Endothelial cell of umbilical vein (primary cell): ENCODE results near the gene DPP6.

Experiments
- EZH2 ChIP-seq: IDR thresholded peaks from 2 replicates; pipeline ENCODE4 v1.6.1; 2012; ENCODE audit warnings: borderline replicate concordance, low read depth, mild to moderate bottlenecking, moderate library complexity, low read length, inconsistent platforms; ENCODE audit not compliant: severe bottlenecking
- JUN ChIP-seq: IDR thresholded peaks from 2 replicates; pipeline ENCODE4 v1.6.1; 2011; ENCODE audit warnings: borderline replicate concordance, low read depth; ENCODE audit not compliant: insufficient read length, insufficient read depth
- MYC ChIP-seq: IDR thresholded peaks from one replicate; pipeline ENCODE4 v1.6.1; 2011; ENCODE audit warnings: mild to moderate bottlenecking, low read depth, low read length
- POLR2A ChIP-seq: IDR thresholded peaks from 2 replicates; pipeline ENCODE4 v1.6.1; 2012; ENCODE audit warnings: low read depth, mild to moderate bottlenecking, control low read depth, low read length
- POLR2AphosphoS5 ChIP-seq: IDR thresholded peaks from 2 replicates; pipeline ENCODE4 v1.6.1; 2012; ENCODE audit warnings: low read depth, mild to moderate bottlenecking, control low read depth, low read length, moderate library complexity; ENCODE audit not compliant: insufficient read depth
- TF ChIP-seq, protein P1 (sequence below), 2 donors: IDR thresholded peaks; 1 replicate in 1 of 2; 2 replicates in 1 of 2; pipeline ENCODE4 v1.5.1; 2011; ENCODE audit warnings: low read length in 2 of 2, mild to moderate bottlenecking in 2 of 2, moderate library complexity in 2 of 2, control low read depth in 1 of 2, inconsistent platforms in 1 of 2, low read depth in 1 of 2; ENCODE audit not compliant: insufficient read depth in 1 of 2; ENCODE audit errors: extremely low read depth in 1 of 2
- TF ChIP-seq, protein P2 (sequence below): IDR thresholded peaks from 2 replicates; pipeline ENCODE4 v1.6.1; 2011; ENCODE audit not compliant: insufficient read depth, insufficient read length

DNA sequence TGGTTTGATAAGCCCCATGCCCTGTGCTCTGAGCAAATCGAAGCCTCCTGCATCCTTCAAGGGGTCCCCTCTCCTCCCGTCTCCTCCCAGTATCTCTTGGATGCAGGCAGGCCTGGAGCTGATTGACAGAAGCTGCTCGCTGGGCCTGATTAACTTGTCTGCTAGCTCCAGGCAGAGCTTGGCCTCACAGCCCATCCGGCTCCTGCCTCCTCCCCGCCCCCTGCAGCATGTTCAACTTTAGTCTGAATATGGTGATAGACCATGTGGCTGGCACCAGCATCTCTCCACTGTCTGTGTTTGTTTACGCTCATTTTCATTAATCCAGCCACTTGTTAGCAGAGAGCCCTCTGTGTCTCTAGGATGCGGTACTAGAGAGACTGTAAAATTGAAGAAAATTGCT, 432.2 kb downstream of the DPP6 start:
- TF ChIP-seq POLR2A, result no peak
- TF ChIP-seq, protein P1, sequence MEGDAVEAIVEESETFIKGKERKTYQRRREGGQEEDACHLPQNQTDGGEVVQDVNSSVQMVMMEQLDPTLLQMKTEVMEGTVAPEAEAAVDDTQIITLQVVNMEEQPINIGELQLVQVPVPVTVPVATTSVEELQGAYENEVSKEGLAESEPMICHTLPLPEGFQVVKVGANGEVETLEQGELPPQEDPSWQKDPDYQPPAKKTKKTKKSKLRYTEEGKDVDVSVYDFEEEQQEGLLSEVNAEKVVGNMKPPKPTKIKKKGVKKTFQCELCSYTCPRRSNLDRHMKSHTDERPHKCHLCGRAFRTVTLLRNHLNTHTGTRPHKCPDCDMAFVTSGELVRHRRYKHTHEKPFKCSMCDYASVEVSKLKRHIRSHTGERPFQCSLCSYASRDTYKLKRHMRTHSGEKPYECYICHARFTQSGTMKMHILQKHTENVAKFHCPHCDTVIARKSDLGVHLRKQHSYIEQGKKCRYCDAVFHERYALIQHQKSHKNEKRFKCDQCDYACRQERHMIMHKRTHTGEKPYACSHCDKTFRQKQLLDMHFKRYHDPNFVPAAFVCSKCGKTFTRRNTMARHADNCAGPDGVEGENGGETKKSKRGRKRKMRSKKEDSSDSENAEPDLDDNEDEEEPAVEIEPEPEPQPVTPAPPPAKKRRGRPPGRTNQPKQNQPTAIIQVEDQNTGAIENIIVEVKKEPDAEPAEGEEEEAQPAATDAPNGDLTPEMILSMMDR (IDR thresholded peaks at IDR 0.05; ENCODE audit: extremely low read depth in 1 of 2, insufficient read depth in 1 of 2, low read depth in 1 of 2, low read length in 2 of 2), result no peak
- no peak for TF ChIP-seq EZH2
- TF ChIP-seq POLR2AphosphoS5, result no peak
- TF ChIP-seq, protein P2, sequence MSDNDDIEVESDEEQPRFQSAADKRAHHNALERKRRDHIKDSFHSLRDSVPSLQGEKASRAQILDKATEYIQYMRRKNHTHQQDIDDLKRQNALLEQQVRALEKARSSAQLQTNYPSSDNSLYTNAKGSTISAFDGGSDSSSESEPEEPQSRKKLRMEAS, result no peak
- TF ChIP-seq JUN, result no peak
- no peak for TF ChIP-seq MYC
